MM.1S (cell line): ENCODE data around the gene NUP98.

ENCODE experiments used
- DNase-seq: peaks from one replicate; pipeline ENCODE4 v3.0.0-alpha.2; 2015
- H2AFZ ChIP-seq: fragments of 300-600 bp; sonication (generic); 2 replicates; pipeline ENCODE4 v1.6.0; 2016; ENCODE audit warnings: antibody characterized with exemption, low read length
- H3F3A ChIP-seq: fragments of 300-600 bp; sonication (generic); 2 replicates; pipeline ENCODE4 v1.6.1; 2016; ENCODE audit warnings: mild to moderate bottlenecking, antibody characterized with exemption, low read length, moderate library complexity, mixed read lengths; ENCODE audit not compliant: insufficient read depth
- H3K27ac ChIP-seq: fragments of 300-600 bp; sonication (generic); 2 replicates; pipeline ENCODE4 v1.5.1; 2016; ENCODE audit warnings: mild to moderate bottlenecking, low read length
- H3K27me3 ChIP-seq: fragments of 300-600 bp; sonication (generic); replicated peaks from 2 replicates; pipeline ENCODE4 v1.6.0; 2016; ENCODE audit warnings: low read length; ENCODE audit not compliant: insufficient read depth
- H3K36me3 ChIP-seq: fragments of 300-600 bp; sonication (generic); replicated peaks from 2 replicates; pipeline ENCODE4 v1.6.1; 2016; ENCODE audit warnings: mild to moderate bottlenecking, low read length, mixed read lengths; ENCODE audit not compliant: insufficient read depth
- H3K4me1 ChIP-seq: fragments of 300-600 bp; sonication (generic); 2 replicates; pipeline ENCODE4 v1.6.1; 2016; ENCODE audit warnings: low read length, mixed read lengths
- H3K4me2 ChIP-seq: fragments of 300-600 bp; sonication (generic); 2 replicates; pipeline ENCODE4 v1.6.0; 2016; ENCODE audit warnings: low read depth, low read length
- H3K4me3 ChIP-seq: fragments of 300-600 bp; sonication (generic); 2 replicates; pipeline ENCODE4 v1.5.1; 2016; ENCODE audit warnings: low read length, mixed read lengths
- H3K79me2 ChIP-seq: fragments of 300-600 bp; sonication (generic); 2 replicates; pipeline ENCODE4 v1.6.1; 2016; ENCODE audit warnings: mixed run types, low read length, mixed read lengths
- H3K9ac ChIP-seq: fragments of 300-600 bp; sonication (generic); 2 replicates; pipeline ENCODE4 v1.6.1; 2016; ENCODE audit warnings: low read length, mixed read lengths
- H3K9me2 ChIP-seq: fragments of 300-600 bp; sonication (generic); replicated peaks from 2 replicates; pipeline ENCODE4 v1.6.1; 2016; ENCODE audit warnings: mild to moderate bottlenecking, low read length, mixed read lengths; ENCODE audit not compliant: insufficient read depth
- H3K9me3 ChIP-seq: fragments of 300-600 bp; sonication (generic); replicated peaks from 2 replicates; pipeline ENCODE4 v1.6.1; 2016; ENCODE audit warnings: mild to moderate bottlenecking, low read length, mixed read lengths; ENCODE audit not compliant: insufficient read depth
- H4K20me1 ChIP-seq: fragments of 300-600 bp; sonication (generic); 2 replicates; pipeline ENCODE4 v1.6.1; 2016; ENCODE audit warnings: mild to moderate bottlenecking, low read length, moderate library complexity, mixed read lengths; ENCODE audit not compliant: insufficient read depth
- EZH2 ChIP-seq: fragments of 300-600 bp; sonication (generic); optimal IDR thresholded peaks from 2 replicates; pipeline ENCODE3; 2017; ENCODE audit warnings: low read depth, mild to moderate bottlenecking, antibody characterized with exemption, low read length, mixed read lengths
- EZH2phosphoT487 ChIP-seq: fragments of 300-600 bp; sonication (generic); IDR thresholded peaks from 2 replicates; pipeline ENCODE4 v1.6.1; 2018; ENCODE audit warnings: antibody characterized with exemption, low read length
- TF ChIP-seq, protein P1 (sequence below): fragments of 300-600 bp; sonication (generic); IDR thresholded peaks from 2 replicates; pipeline ENCODE4 v1.5.1; 2016; ENCODE audit warnings: antibody characterized with exemption, low read length, mixed read lengths

NUP98 gene

DNA sequence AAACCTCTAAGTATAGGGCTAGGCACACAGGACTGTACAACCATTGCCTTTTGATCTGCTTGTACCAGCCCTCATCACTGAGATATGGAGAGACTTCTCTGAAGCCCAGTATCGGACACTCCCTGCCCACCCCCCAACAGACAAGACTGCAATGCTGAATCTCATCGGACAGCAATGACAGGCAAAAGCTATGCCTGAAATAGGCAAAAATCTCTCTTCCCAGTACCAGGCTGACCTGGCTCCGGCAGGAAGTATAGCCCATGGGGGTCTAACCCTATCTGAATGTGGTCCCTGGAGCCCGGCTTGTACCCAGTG is 37.0 kb upstream of the NUP98 start:
- Histone ChIP-seq H3K79me2 (peaks cover 94% of the 10 kb centered on the region), H3K27ac (no peak overlapping the region)
- no peak for DNase-seq

DNA sequence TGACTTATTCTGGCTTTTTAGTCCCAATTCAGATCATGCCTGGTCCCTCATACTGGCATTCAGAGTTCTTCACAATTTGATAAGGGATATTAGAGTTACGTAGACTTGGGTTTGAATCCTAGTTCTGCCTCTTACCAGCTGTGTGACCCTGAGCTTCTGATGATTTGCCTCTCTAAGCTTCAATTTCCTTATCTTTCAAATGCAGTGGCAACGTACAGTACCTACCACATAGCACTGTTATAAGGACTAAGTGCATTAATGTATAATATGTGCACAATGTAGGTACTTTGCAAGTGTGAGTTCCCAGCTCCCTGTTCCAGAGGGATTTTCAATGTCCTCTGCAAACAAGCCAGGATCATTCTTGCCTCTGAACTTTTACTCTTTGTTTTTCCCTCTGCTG is 36.1 kb upstream of the NUP98 start:
- 0 out of 2 replicates have a peak, but pooled peaks cover 10% of the 10 kb centered on the region for H4K20me1 ChIP-seq
- no peaks in the 10 kb centered on the region for H3K9me3 ChIP-seq
- H2AFZ ChIP-seq = no peak overlapping the region
- H3K9me2 ChIP-seq = no peaks in the 10 kb centered on the region
- no peaks in the 10 kb centered on the region for H3F3A ChIP-seq
- H3K36me3 ChIP-seq = peaks cover 4% of the 10 kb centered on the region; the same call in 1 of the 2 replicates
- H3K4me2 ChIP-seq = no peak overlapping the region
- no peak overlapping the region for H3K27ac ChIP-seq
- H3K27me3 ChIP-seq = no peaks in the 10 kb centered on the region
- peaks cover 15% of the 10 kb centered on the region for H3K4me1 ChIP-seq
- H3K4me3 ChIP-seq = no peak overlapping the region
- H3K9ac ChIP-seq = no peak overlapping the region
- no peak for TF ChIP-seq EZH2phosphoT487
- TF ChIP-seq EZH2 = no peak
- TF ChIP-seq, protein P1, sequence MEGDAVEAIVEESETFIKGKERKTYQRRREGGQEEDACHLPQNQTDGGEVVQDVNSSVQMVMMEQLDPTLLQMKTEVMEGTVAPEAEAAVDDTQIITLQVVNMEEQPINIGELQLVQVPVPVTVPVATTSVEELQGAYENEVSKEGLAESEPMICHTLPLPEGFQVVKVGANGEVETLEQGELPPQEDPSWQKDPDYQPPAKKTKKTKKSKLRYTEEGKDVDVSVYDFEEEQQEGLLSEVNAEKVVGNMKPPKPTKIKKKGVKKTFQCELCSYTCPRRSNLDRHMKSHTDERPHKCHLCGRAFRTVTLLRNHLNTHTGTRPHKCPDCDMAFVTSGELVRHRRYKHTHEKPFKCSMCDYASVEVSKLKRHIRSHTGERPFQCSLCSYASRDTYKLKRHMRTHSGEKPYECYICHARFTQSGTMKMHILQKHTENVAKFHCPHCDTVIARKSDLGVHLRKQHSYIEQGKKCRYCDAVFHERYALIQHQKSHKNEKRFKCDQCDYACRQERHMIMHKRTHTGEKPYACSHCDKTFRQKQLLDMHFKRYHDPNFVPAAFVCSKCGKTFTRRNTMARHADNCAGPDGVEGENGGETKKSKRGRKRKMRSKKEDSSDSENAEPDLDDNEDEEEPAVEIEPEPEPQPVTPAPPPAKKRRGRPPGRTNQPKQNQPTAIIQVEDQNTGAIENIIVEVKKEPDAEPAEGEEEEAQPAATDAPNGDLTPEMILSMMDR = no peak
- peaks cover 86% of the 10 kb centered on the region for H3K79me2 ChIP-seq
- no peak for DNase-seq

More for the DNA sequence above, 37.0 kb upstream of the NUP98 start:
- Histone ChIP-seq H3K4me2 (no peak overlapping the region), H3K9me2 (no peaks in the 10 kb centered on the region), H3K4me1 (peaks cover 22% of the 10 kb centered on the region), H3K36me3 (peaks cover 4% of the 10 kb centered on the region; the same call in 1 of the 2 replicates), H3K9ac (no peak overlapping the region), H3F3A (no peaks in the 10 kb centered on the region), H3K9me3 (no peaks in the 10 kb centered on the region), H2AFZ (no peak overlapping the region), H3K27me3 (no peaks in the 10 kb centered on the region), H4K20me1 (0 out of 2 replicates have a peak, but pooled peaks cover 10% of the 10 kb centered on the region), H3K4me3 (no peak overlapping the region)
- TF ChIP-seq, protein P1 = no peak
- TF ChIP-seq EZH2 = no peak
- TF ChIP-seq EZH2phosphoT487 = no peak

DNA sequence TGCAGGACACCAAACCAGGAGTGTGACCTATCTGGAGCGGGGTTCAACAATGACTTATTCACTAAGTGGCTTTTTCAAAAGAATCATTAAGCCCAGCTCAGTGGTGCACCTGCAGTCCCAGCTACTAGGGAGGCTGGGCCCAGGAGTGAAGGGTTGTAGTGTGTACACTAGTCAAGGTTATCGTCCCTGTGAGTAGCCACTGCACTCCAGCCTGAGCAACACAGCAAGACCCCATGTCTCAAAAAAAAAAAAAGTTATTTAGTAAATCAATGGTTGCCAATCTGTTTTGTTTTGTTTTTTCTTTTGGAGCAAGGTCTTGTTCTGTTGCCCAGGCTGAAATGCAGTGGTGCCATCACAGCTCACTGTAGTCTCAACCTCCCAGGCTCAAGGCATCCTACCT is 35.5 kb upstream of the NUP98 start:
- H3K4me2 ChIP-seq = no peak overlapping the region
- no peak overlapping the region for H3K4me3 ChIP-seq
- H3K4me1 ChIP-seq = peaks cover 9% of the 10 kb centered on the region; the same call in 1 of the 2 replicates
- H3K9me2 ChIP-seq = no peaks in the 10 kb centered on the region
- DNase-seq = no peak
- H3K9ac ChIP-seq = no peak overlapping the region
- no peaks in the 10 kb centered on the region for H3K9me3 ChIP-seq
- H4K20me1 ChIP-seq = 0 out of 2 replicates have a peak, but pooled peaks cover 10% of the 10 kb centered on the region
- no peak overlapping the region for H2AFZ ChIP-seq
- H3K27me3 ChIP-seq = no peaks in the 10 kb centered on the region
- H3F3A ChIP-seq = no peaks in the 10 kb centered on the region
- H3K36me3 ChIP-seq = 0 out of 2 replicates have a peak, but pooled peaks cover 4% of the 10 kb centered on the region
- TF ChIP-seq, protein P1 = no peak
- TF ChIP-seq EZH2phosphoT487 (no peak), EZH2 (no peak)
- no peak overlapping the region for H3K27ac ChIP-seq
- peaks cover 81% of the 10 kb centered on the region for H3K79me2 ChIP-seq
